Stimulated activated CD4-positive, alpha-beta T cell treated with anti-CD3 and anti-CD28 coated beads, TNF-alpha, amount 100 ng/mL, for 1 hour (primary cell): ENCODE data around the gene SCG3.

Experiments
- DNase-seq, 3 donors: peaks; one replicate each; pipeline ENCODE4 v3.0.0-alpha.2; 2020; ENCODE audit warnings: low read depth in 3 of 3, low spot score in 1 of 3

The SCG3 gene

GRCh38 chr15:51677452-51677851 lies 3.9 kb upstream of the SCG3 start:
- DNase-seq = no peak

- DNase-seq = no peak
Observed at GRCh38 chr15:51678096-51678495, 3.2 kb upstream of the SCG3 start.

- DNase-seq = no peak
Observed at GRCh38 chr15:51680321-51680720, 982 bp upstream of the SCG3 start.

- no peak for DNase-seq
Observed at GRCh38 chr15:51687565-51687964, 6.3 kb downstream of the SCG3 start.

GRCh38 chr15:51688863-51689262 lies 7.6 kb downstream of the SCG3 start:
- no peak for DNase-seq

GRCh38 chr15:51692154-51692553 lies 10.9 kb downstream of the SCG3 start:
- no peak for DNase-seq

- no peak for DNase-seq
Observed at GRCh38 chr15:51696566-51696965, 15.3 kb downstream of the SCG3 start.

GRCh38 chr15:51697163-51697562 lies 15.9 kb downstream of the SCG3 start:
- DNase-seq = no peak

- DNase-seq = no peak
Observed at GRCh38 chr15:51699373-51699772, 18.1 kb downstream of the SCG3 start.

GRCh38 chr15:51702710-51703109 lies 21.4 kb downstream of the SCG3 start:
- DNase-seq = no peak

GRCh38 chr15:51706291-51706690 lies 25.0 kb downstream of the SCG3 start:
- no peak for DNase-seq

- no peak for DNase-seq
Observed at GRCh38 chr15:51706926-51707608, 25.8 kb downstream of the SCG3 start.

- DNase-seq = no peak
Observed at GRCh38 chr15:51708013-51708412, 26.7 kb downstream of the SCG3 start.

GRCh38 chr15:51709031-51709430 lies 27.7 kb downstream of the SCG3 start:
- no peak for DNase-seq

GRCh38 chr15:51714162-51714561 lies 32.9 kb downstream of the SCG3 start:
- no peak for DNase-seq

- DNase-seq = no peak
Observed at GRCh38 chr15:51714911-51715310, 33.6 kb downstream of the SCG3 start.

GRCh38 chr15:51718219-51718618 lies 36.9 kb downstream of the SCG3 start:
- no peak for DNase-seq

GRCh38 chr15:51718746-51719145 lies 37.4 kb downstream of the SCG3 start:
- no peak for DNase-seq

GRCh38 chr15:51720201-51720995 lies 39.1 kb downstream of the SCG3 start:
- no peak for DNase-seq

GRCh38 chr15:51721199-51721960 lies 40.1 kb downstream of the SCG3 start:
- DNase-seq = no peak

- no peak for DNase-seq
Observed at GRCh38 chr15:51724199-51724598, 42.9 kb downstream of the SCG3 start.

GRCh38 chr15:51724673-51725072 lies 43.4 kb downstream of the SCG3 start:
- no peak for DNase-seq
